Left lung (tissue), 10 donors: ENCODE results near the gene PKHD1. TPM values are rescaled to one million over a fixed set of nuclear protein-coding genes. Genes with fewer than 3 reads are reported as not detected.
A peak's percentile ranks its signal among the peaks of the same experiment; 100 is the strongest.

Experiments used
- ATAC-seq: fragments of 200-7000 bp; cut with Tn5 transposase; one replicate; pipeline ENCODE4 v1.9.1; 2020; ENCODE audit warnings: moderate library complexity
- DNase-seq, 4 donors: peaks; one replicate each; pipeline ENCODE4 v3.0.0-alpha.2; 2013 to 2020
- H3K27ac ChIP-seq, 2 donors: fragments of 200-600 bp; sonication (generic) in 1 of 2; one replicate each; pipeline versions ENCODE4 v1.5.0 to v1.8.0; 2020 to 2021
- H3K27me3 ChIP-seq, 2 donors: fragments of 200-600 bp; sonication (generic) in 1 of 2; one replicate each; pipeline versions ENCODE4 v1.5.0 to v1.8.0; 2020 to 2021
- H3K36me3 ChIP-seq, 2 donors: fragments of 200-600 bp; sonication (generic) in 1 of 2; one replicate each; pipeline versions ENCODE4 v1.5.0 to v1.8.0; 2020 to 2021
- H3K4me1 ChIP-seq, 2 donors: fragments of 200-600 bp; one replicate each; pipeline ENCODE4 v1.8.0; 2021
- H3K4me3 ChIP-seq, 2 donors: fragments of 200-600 bp; sonication (generic) in 1 of 2; one replicate each; pipeline versions ENCODE4 v1.5.0 to v1.8.0; 2020 to 2021; ENCODE audit warnings: mild to moderate bottlenecking in 1 of 2
- H3K9me3 ChIP-seq, 2 donors: fragments of 200-600 bp; sonication (generic) in 1 of 2; one replicate each; pipeline versions ENCODE4 v1.5.0 to v1.8.0; 2020 to 2021
- CTCF ChIP-seq, 2 donors: fragments of 200-600 bp; sonication (generic) in 1 of 2; IDR thresholded peaks; one replicate each; pipeline versions ENCODE4 v1.5.0 to v1.8.0; 2021; ENCODE audit warnings: antibody characterized with exemption in 2 of 2
- intact Hi-C, 2 donors: fragments of 100-400 bp; cut with DNase I; formaldehyde crosslinking; loops; one replicate each; pipeline versions ENCODE4 v1.11.2 to v1.14.2; 2022
- polyA plus RNA-seq, 6 donors: library from polyadenylated mRNA; unstranded; fragments of 120-200 nt; gene quantifications; one replicate each; pipeline ENCODE4 v1.2.1, GENCODE V29; 2013; ENCODE audit not compliant: insufficient read length in 6 of 6
- total RNA-seq, 2 donors: library from RNA; stranded (reverse); fragmentation: NEBNext Ultra II Directional; extraction: Animal tissue kit (Norgen Biotek cat#: 25700); gene quantifications; one replicate each; pipeline ENCODE4 v1.2.1, GENCODE V29; 2021
- donor health status: DM: no; HTN: yes; CAD: no.
- donor health status: DM: no; HTN: no; CAD: no.

The PKHD1 gene
- total and polyA plus RNA-seq, 8 donors, result 0.29 to 7.9 (median 6.2) TPM

GRCh38 chr6:51620971-51621370 lies 466.4 kb downstream of the PKHD1 start:
- TF ChIP-seq CTCF (IDR thresholded peaks at IDR 0.05), result no peak
- Histone ChIP-seq H3K9me3 (no peaks in the 10 kb centered on the region), H3K4me1 (no peaks in the 10 kb centered on the region), H3K4me3 (no peak overlapping the region), H3K27me3 (no peaks in the 10 kb centered on the region), H3K36me3 (no peaks in the 10 kb centered on the region), H3K27ac (no peak overlapping the region)
- ATAC-seq (no peak), DNase-seq (no peak)
- intact Hi-C loops, result no loop called here

GRCh38 chr6:51619042-51619799 lies 468.2 kb downstream of the PKHD1 start:
- H3K27ac ChIP-seq, result no peak overlapping the region
- DNase-seq (peak in 1 of 4 donors; percentile 37), ATAC-seq (peak; percentile 50)
- H3K4me1 ChIP-seq, result no peaks in the 10 kb centered on the region
- no peaks in the 10 kb centered on the region for H3K27me3 ChIP-seq
- no peak for TF ChIP-seq CTCF (IDR thresholded peaks at IDR 0.05)
- H3K36me3 ChIP-seq, result no peaks in the 10 kb centered on the region
- intact Hi-C loops, result no loop called here
- no peak overlapping the region for H3K4me3 ChIP-seq
- H3K9me3 ChIP-seq, result no peaks in the 10 kb centered on the region

GRCh38 chr6:51618563-51618962 lies 468.9 kb downstream of the PKHD1 start:
- TF ChIP-seq CTCF (IDR thresholded peaks at IDR 0.05), result peak; percentile 33 to 34
- Histone ChIP-seq H3K4me3 (no peak overlapping the region), H3K4me1 (no peaks in the 10 kb centered on the region), H3K9me3 (no peaks in the 10 kb centered on the region), H3K27ac (no peak overlapping the region), H3K27me3 (no peaks in the 10 kb centered on the region), H3K36me3 (no peaks in the 10 kb centered on the region)
- ATAC-seq (peak; percentile 39), DNase-seq (no peak)
- intact Hi-C loops, result no loop called here

- TF ChIP-seq CTCF (IDR thresholded peaks at IDR 0.05), result no peak
- ATAC-seq (no peak), DNase-seq (no peak)
- no peaks in the 10 kb centered on the region for H3K36me3 ChIP-seq
- no peaks in the 10 kb centered on the region for H3K4me1 ChIP-seq
- intact Hi-C loops, result no loop called here
- H3K4me3 ChIP-seq, result no peak overlapping the region
- H3K9me3 ChIP-seq, result no peaks in the 10 kb centered on the region
- H3K27me3 ChIP-seq, result no peaks in the 10 kb centered on the region
- no peak overlapping the region for H3K27ac ChIP-seq
These were observed 469.7 kb downstream of the PKHD1 start for GRCh38 chr6:51617751-51618150.

- H3K4me3 ChIP-seq, result no peak overlapping the region
- no peak for DNase-seq
- no peaks in the 10 kb centered on the region for H3K27me3 ChIP-seq
- H3K36me3 ChIP-seq, result no peaks in the 10 kb centered on the region
- TF ChIP-seq CTCF (IDR thresholded peaks at IDR 0.05), result no peak
- ATAC-seq, result no peak
- H3K4me1 ChIP-seq, result no peaks in the 10 kb centered on the region
- no peak overlapping the region for H3K27ac ChIP-seq
- intact Hi-C loops, result no loop called here
- H3K9me3 ChIP-seq, result no peaks in the 10 kb centered on the region
These were observed 471.2 kb downstream of the PKHD1 start for GRCh38 chr6:51616243-51616642.
